CD14-positive monocyte (primary cell): ENCODE data around the gene SMYD4. TPM values are rescaled to one million over a fixed set of nuclear protein-coding genes. Genes with fewer than 3 reads are reported as not detected.

Experiments
- DNase-seq, 3 donors: peaks; one replicate each; pipeline ENCODE4 v3.0.0-alpha.2; 2011 to 2022
- H2AFZ ChIP-seq: 2 replicates; pipeline ENCODE4 v1.6.0; 2012; ENCODE audit warnings: mild to moderate bottlenecking, low read depth, low read length, inconsistent platforms; ENCODE audit not compliant: insufficient read depth, poor library complexity, severe bottlenecking
- H3K27ac ChIP-seq, 2 donors: 1 replicate in 1 of 2; 2 replicates in 1 of 2; pipeline ENCODE4 v1.5.1; 2012 to 2013; ENCODE audit warnings: low read length in 2 of 2, control low read depth in 1 of 2, inconsistent platforms in 1 of 2, low read depth in 1 of 2, mild to moderate bottlenecking in 1 of 2
- H3K27me3 ChIP-seq, 2 donors: one replicate each; pipeline versions ENCODE4 v1.6.0 to v1.6.1; 2011 to 2013; ENCODE audit warnings: low read length in 2 of 2; ENCODE audit not compliant: control insufficient read depth in 2 of 2, insufficient read depth in 2 of 2
- H3K36me3 ChIP-seq, 2 donors: replicated peaks in 1 of 2; 1 replicate in 1 of 2; 2 replicates in 1 of 2; pipeline versions ENCODE4 v1.5.1 to v1.6.1; 2012 to 2013; ENCODE audit warnings: low read length in 2 of 2, control low read depth in 1 of 2, inconsistent platforms in 1 of 2, mild to moderate bottlenecking in 1 of 2; ENCODE audit not compliant: insufficient read depth in 2 of 2, control insufficient read depth in 1 of 2
- H3K4me1 ChIP-seq, 2 donors: 1 replicate in 1 of 2; 2 replicates in 1 of 2; pipeline versions ENCODE4 v1.5.1 to v1.6.1; 2012 to 2013; ENCODE audit warnings: low read length in 2 of 2, control low read depth in 1 of 2, inconsistent platforms in 1 of 2, mild to moderate bottlenecking in 1 of 2, moderate library complexity in 1 of 2; ENCODE audit not compliant: insufficient read depth in 2 of 2, control insufficient read depth in 1 of 2
- H3K4me2 ChIP-seq: replicated peaks from 2 replicates; pipeline ENCODE3; 2012; ENCODE audit warnings: low read length, moderate library complexity, mild to moderate bottlenecking; ENCODE audit not compliant: poor library complexity, severe bottlenecking; ENCODE audit errors: extremely low read depth
- H3K4me3 ChIP-seq, 3 experiments: fragments of 200-600 bp in 1 of 3; sonication (generic) in 1 of 3; replicated peaks in 1 of 3; 1 replicate in 2 of 3; 2 replicates in 1 of 3; pipeline ENCODE4 v1.5.1; 2011 to 2013; ENCODE audit warnings: low read length in 3 of 3, mild to moderate bottlenecking in 3 of 3, control low read depth in 2 of 3, low read depth in 2 of 3, inconsistent platforms in 1 of 3, moderate library complexity in 1 of 3
- H3K79me2 ChIP-seq: 2 replicates; pipeline ENCODE4 v1.6.0; 2012; ENCODE audit warnings: mild to moderate bottlenecking, control low read depth, inconsistent platforms, low read length, moderate library complexity; ENCODE audit not compliant: insufficient read depth
- H3K9ac ChIP-seq: 2 replicates; pipeline ENCODE4 v1.6.0; 2017; ENCODE audit warnings: low read length, mild to moderate bottlenecking; ENCODE audit not compliant: insufficient read depth, poor library complexity, severe bottlenecking
- H3K9me3 ChIP-seq, 2 donors: replicated peaks in 1 of 2; 1 replicate in 1 of 2; 2 replicates in 1 of 2; pipeline versions ENCODE4 v1.5.1 to v1.6.1; 2012 to 2013; ENCODE audit warnings: low read length in 2 of 2, control low read depth in 1 of 2; ENCODE audit not compliant: control insufficient read depth in 1 of 2, insufficient read depth in 1 of 2
- H4K20me1 ChIP-seq: 2 replicates; pipeline ENCODE4 v1.6.0; 2012; ENCODE audit warnings: mild to moderate bottlenecking, low read length, control low read depth, moderate library complexity; ENCODE audit not compliant: insufficient read depth
- H3K27ac Mint-ChIP-seq, 7 donors: one replicate each; pipeline ENCODE4 v1.8.0; 2020; ENCODE audit warnings: mild to moderate bottlenecking in 7 of 7, mixed read lengths in 7 of 7, moderate library complexity in 6 of 7, inconsistent platforms in 2 of 7
- H3K27me3 Mint-ChIP-seq, 3 donors: one replicate each; pipeline ENCODE4 v1.8.0; 2021 to 2022; ENCODE audit warnings: low read depth in 3 of 3, mild to moderate bottlenecking in 3 of 3, mixed read lengths in 3 of 3, moderate library complexity in 3 of 3, inconsistent platforms in 1 of 3
- H3K36me3 Mint-ChIP-seq, 2 donors: one replicate each; pipeline ENCODE4 v1.8.0; 2020; ENCODE audit warnings: mixed read lengths in 2 of 2, inconsistent platforms in 1 of 2, mild to moderate bottlenecking in 1 of 2
- H3K4me1 Mint-ChIP-seq: one replicate; pipeline ENCODE4 v1.8.0; 2020; ENCODE audit warnings: mild to moderate bottlenecking, mixed read lengths
- H3K4me3 Mint-ChIP-seq, 2 donors: one replicate each; pipeline ENCODE4 v1.8.0; 2020; ENCODE audit warnings: mild to moderate bottlenecking in 2 of 2, mixed read lengths in 2 of 2, moderate library complexity in 1 of 2
- H3K9me3 Mint-ChIP-seq, 7 donors: one replicate each; pipeline ENCODE4 v1.8.0; 2020 to 2022; ENCODE audit warnings: mixed read lengths in 7 of 7, mild to moderate bottlenecking in 6 of 7, moderate library complexity in 6 of 7, inconsistent platforms in 2 of 7
- CTCF ChIP-seq: fragments of 200-600 bp; IDR thresholded peaks from one replicate; pipeline ENCODE4 v1.8.0; 2022; ENCODE audit warnings: antibody characterized with exemption, mild to moderate bottlenecking
- WGBS: methylation state at CpG from one replicate; pipeline ENCODE4 v1.1.5; 2013; ENCODE audit warnings: missing lambda C conversion rate; ENCODE audit not compliant: insufficient coverage; 5-methylcytosine and 5-hydroxymethylcytosine counted together
- intact Hi-C, 2 donors: fragments of 100-400 bp; cut with micrococcal nuclease; formaldehyde crosslinking; loops; one replicate each; pipeline versions ENCODE4 v1.15.0 to v1.15.1; 2023
- polyA plus RNA-seq, 3 donors: library from polyadenylated mRNA; depleted of rRNA in 1 of 3; unstranded in 2 of 3; stranded (reverse) in 1 of 3; fragments of 300-500 nt in 2 of 3; fragments of >200 nt in 1 of 3; fragmentation: Illumina TruSeq in 2 of 3; gene quantifications; 1 replicate in 2 of 3; 2 replicates in 1 of 3; pipeline ENCODE4 v1.2.3, GENCODE V29; 2012 to 2021

Gene SMYD4
- polyA plus RNA-seq, 3 donors: 3.2 to 7.6 (median 6.1) TPM

- H3K4me1 Mint-ChIP-seq: no peaks in the 10 kb centered on the region
- intact Hi-C loops: no loop called here
- H3K4me1 ChIP-seq: no peaks in the 10 kb centered on the region
These were observed 43.7 kb upstream of the SMYD4 start for GRCh38 chr17:1873418-1873817.

GRCh38 chr17:1872976-1873375, 43.3 kb upstream of the SMYD4 start:
- no peaks in the 10 kb centered on the region for H3K9me3 Mint-ChIP-seq
- 100% methylated on average over 1 of the region's 4 CpGs for WGBS
- no peak overlapping the region for H3K4me3 Mint-ChIP-seq
- peaks cover 66 to 78% of the 10 kb centered on the region in 2 donors for H3K36me3 Mint-ChIP-seq
- DNase-seq: no peak
- no peak overlapping the region for H3K4me3 ChIP-seq
- no peaks in the 10 kb centered on the region for H3K27me3 ChIP-seq
- H3K27ac ChIP-seq: no peak overlapping the region
- no peaks in the 10 kb centered on the region for H4K20me1 ChIP-seq
- H2AFZ ChIP-seq: no peak overlapping the region
- intact Hi-C loops: no loop called here
- H3K79me2 ChIP-seq: no peaks in the 10 kb centered on the region
- H3K9me3 ChIP-seq: no peaks in the 10 kb centered on the region
- no peak overlapping the region for H3K9ac ChIP-seq
- no peak for TF ChIP-seq CTCF
- H3K4me1 Mint-ChIP-seq: no peaks in the 10 kb centered on the region
- H3K27me3 Mint-ChIP-seq: no peaks in the 10 kb centered on the region
- no peaks in the 10 kb centered on the region for H3K4me1 ChIP-seq
- H3K4me2 ChIP-seq: no peak overlapping the region
- peaks cover 51 to 94% of the 10 kb centered on the region in 2 donors for H3K36me3 ChIP-seq
- no peak overlapping the region for H3K27ac Mint-ChIP-seq

More at GRCh38 chr17:1873418-1873817, 43.7 kb upstream of the SMYD4 start:
- Histone ChIP-seq H4K20me1 (no peaks in the 10 kb centered on the region), H3K36me3 (peaks cover 54 to 94% of the 10 kb centered on the region in 2 donors), H3K27me3 (no peaks in the 10 kb centered on the region), H2AFZ (no peak overlapping the region), H3K4me2 (no peak overlapping the region), H3K9ac (no peak overlapping the region), H3K79me2 (no peaks in the 10 kb centered on the region), H3K4me3 (no peak overlapping the region), H3K9me3 (no peaks in the 10 kb centered on the region), H3K27ac (no peak overlapping the region)
- no peaks in the 10 kb centered on the region for H3K9me3 Mint-ChIP-seq
- WGBS: 100% methylated on average over 6 of the region's 9 CpGs
- TF ChIP-seq CTCF: no peak
- no peak for DNase-seq
- no peak overlapping the region for H3K4me3 Mint-ChIP-seq
- H3K27me3 Mint-ChIP-seq: no peaks in the 10 kb centered on the region
- H3K36me3 Mint-ChIP-seq: peaks cover 68 to 78% of the 10 kb centered on the region in 2 donors
- no peak overlapping the region for H3K27ac Mint-ChIP-seq
